ENCODE measurements around the gene NAP1L1.
"Not testable (repeated sequence)": the region's sequence is repeated elsewhere in the genome, so short reads cannot be mapped to it uniquely, and the experiment has no call there.

NAP1L1 gene

GRCh38 chr12:75990189-75990912, 94.1 kb downstream of the NAP1L1 start:
- DNase-seq (ENCODE audit: low read depth), result no peak

- not testable (repeated sequence) for DNase-seq (ENCODE audit: low read depth)
Observed at GRCh38 chr12:75987709-75988108, 96.8 kb downstream of the NAP1L1 start.
